Dendritic cell treated with granulocyte-macrophage colony-stimulating factor and Interleukin-4, amounts not matched to agents 40 ng/mL and 50 ng/mL, for 4 days (primary cell): Measurements from ENCODE around the gene ZNF550.
"Not testable (repeated sequence)": the region's sequence is repeated elsewhere in the genome, so short reads cannot be mapped to it uniquely, and the experiment has no call there.

ENCODE experiments used
- H3K27ac Mint-ChIP-seq: one replicate; pipeline ENCODE4 v1.8.0; 2022; ENCODE audit warnings: mild to moderate bottlenecking, mixed read lengths
- H3K27me3 Mint-ChIP-seq: one replicate; pipeline ENCODE4 v1.8.0; 2022; ENCODE audit warnings: mild to moderate bottlenecking, mixed read lengths
- H3K36me3 Mint-ChIP-seq: one replicate; pipeline ENCODE4 v1.8.0; 2022; ENCODE audit warnings: low read depth, mixed read lengths
- H3K4me1 Mint-ChIP-seq: one replicate; pipeline ENCODE4 v1.8.0; 2022; ENCODE audit warnings: low read depth, mixed read lengths
- H3K4me3 Mint-ChIP-seq: one replicate; pipeline ENCODE4 v1.8.0; 2022; ENCODE audit warnings: mild to moderate bottlenecking, moderate library complexity, mixed read lengths
- H3K9me3 Mint-ChIP-seq: one replicate; pipeline ENCODE4 v1.8.0; 2022; ENCODE audit warnings: mixed read lengths
- intact Hi-C: fragments of 100-400 bp; cut with micrococcal nuclease; formaldehyde crosslinking; loops from one replicate; pipeline ENCODE4 v1.15.0; 2022

The ZNF550 gene

DNA sequence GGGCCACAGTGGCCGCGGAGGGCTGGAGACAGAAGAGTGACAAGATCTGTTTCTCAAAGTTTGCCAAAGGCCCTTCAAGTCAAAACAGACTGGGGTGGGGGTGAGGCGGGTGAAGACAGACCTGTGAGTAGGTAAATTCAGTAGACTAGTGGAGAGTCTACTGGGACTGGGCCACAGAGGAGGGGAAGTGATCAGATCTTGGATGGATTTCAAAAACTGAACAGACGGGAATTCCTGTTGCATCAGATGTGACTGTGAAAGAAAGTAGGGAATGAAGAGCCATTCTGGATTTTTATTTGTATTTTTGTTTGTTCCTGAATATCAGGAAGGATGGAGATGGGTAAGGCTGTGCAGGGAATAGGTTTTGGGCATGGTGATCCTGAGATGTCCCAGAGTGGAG, 59.3 kb downstream of the ZNF550 start:
- peak overlapping the region; percentile 72 for H3K27ac Mint-ChIP-seq

DNA sequence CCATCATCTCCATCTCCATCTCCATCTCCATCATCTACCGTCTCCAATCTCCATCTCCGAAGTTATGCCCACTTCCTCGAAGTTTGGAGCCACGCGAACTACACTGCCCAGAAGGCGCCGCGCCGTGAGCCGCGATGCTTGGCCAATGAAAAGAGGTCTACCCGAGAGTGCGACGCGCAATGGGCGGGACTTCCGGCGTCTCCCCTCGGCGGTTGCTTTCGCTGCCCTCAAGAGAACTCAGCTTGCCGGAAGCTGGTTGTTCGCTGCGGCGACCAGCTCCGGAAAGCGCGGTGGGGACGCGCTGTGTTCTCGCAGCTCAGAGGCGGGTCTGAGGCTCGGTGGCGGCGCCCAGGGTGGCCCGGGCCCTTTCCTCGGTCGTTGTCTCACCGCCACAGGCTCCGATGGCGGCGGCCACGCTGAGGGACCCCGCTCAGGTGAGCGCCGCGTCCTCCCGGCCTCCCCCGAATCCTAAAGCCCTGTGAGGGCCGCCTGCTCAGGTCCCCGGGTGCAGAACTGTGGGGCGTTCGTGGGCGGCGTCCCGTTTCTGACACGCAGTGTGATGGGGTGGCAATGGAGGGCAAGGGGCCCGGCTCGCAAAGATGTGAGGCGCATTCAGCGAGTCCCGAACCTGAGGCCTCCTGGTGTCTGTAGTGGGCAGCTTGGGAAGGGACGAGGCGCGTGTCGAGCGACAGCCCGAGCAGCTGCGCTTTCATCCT, 59.8 kb downstream of the ZNF550 start, which contains the start of gene ZNF773:
Gene ZNF773, plus strand, starts transcription at position 259 of the 716 bp plus-strand sequence. Its CDS starts 143 bp downstream, at position 402.
- not testable (repeated sequence) for H3K27me3 Mint-ChIP-seq
- Mint-ChIP-seq H3K4me1 (peaks cover 17% of the 10 kb centered on the region), H3K4me3 (peak within 1 kb of the TSS; percentile 78), H3K36me3 (peaks cover 61% of the 10 kb centered on the region), H3K9me3 (peaks cover 89% of the 10 kb centered on the region), H3K27ac (peak within 1 kb of the TSS; percentile 72)
- intact Hi-C loops = loop anchor here (1.0 kb wide), 1 partner anchor 27 kb away; the partner anchor contains the start of gene ZNF549

More for the DNA sequence above, 59.3 kb downstream of the ZNF550 start:
- H3K4me1 Mint-ChIP-seq = peaks cover 17% of the 10 kb centered on the region
- peak overlapping the region; percentile 78 for H3K4me3 Mint-ChIP-seq
- H3K27me3 Mint-ChIP-seq, intact Hi-C loops: not testable (repeated sequence)
- H3K36me3 Mint-ChIP-seq = peaks cover 61% of the 10 kb centered on the region
- H3K9me3 Mint-ChIP-seq = peaks cover 89% of the 10 kb centered on the region

DNA sequence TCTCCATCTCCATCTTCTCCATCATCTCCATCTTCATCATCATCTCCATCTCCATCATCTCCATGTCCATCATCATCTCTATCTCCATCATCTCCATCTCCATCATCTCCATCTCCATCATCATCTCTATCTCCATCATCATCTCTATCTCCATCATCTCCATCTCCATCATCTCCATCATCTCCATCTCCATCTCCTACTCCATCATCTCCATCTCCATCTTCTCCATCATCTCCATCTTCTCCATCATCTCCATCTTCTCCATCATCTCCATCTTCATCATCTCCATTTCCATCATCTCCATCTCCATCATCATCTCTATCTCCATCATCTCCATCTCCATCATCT, 60.4 kb downstream of the ZNF550 start:
- peaks cover 89% of the 10 kb centered on the region for H3K9me3 Mint-ChIP-seq
- peak overlapping the region; percentile 72 for H3K27ac Mint-ChIP-seq
- H3K4me3 Mint-ChIP-seq = peak overlapping the region; percentile 78
- H3K27me3 Mint-ChIP-seq = not testable (repeated sequence)
- intact Hi-C loops = loop anchor here (1.0 kb wide), 1 partner anchor 28 kb away; the partner anchor contains the start of gene ZNF549
- peaks cover 17% of the 10 kb centered on the region for H3K4me1 Mint-ChIP-seq
- peaks cover 61% of the 10 kb centered on the region for H3K36me3 Mint-ChIP-seq

DNA sequence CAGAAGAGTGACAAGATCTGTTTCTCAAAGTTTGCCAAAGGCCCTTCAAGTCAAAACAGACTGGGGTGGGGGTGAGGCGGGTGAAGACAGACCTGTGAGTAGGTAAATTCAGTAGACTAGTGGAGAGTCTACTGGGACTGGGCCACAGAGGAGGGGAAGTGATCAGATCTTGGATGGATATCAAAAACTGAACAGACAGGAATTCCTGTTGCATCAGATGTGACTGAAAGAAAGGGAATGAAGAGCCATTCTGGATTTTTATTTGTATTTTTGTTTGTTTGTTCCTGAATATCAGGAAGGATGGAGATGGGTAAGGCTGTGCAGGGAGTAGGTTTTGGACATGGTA, 71.4 kb downstream of the ZNF550 start:
- peaks cover 73% of the 10 kb centered on the region for H3K9me3 Mint-ChIP-seq
- peak overlapping the region; percentile 75 for H3K4me3 Mint-ChIP-seq
- H3K27ac Mint-ChIP-seq, H3K4me1 Mint-ChIP-seq, H3K27me3 Mint-ChIP-seq, intact Hi-C loops: not testable (repeated sequence)
- peaks cover 36% of the 10 kb centered on the region for H3K36me3 Mint-ChIP-seq

DNA sequence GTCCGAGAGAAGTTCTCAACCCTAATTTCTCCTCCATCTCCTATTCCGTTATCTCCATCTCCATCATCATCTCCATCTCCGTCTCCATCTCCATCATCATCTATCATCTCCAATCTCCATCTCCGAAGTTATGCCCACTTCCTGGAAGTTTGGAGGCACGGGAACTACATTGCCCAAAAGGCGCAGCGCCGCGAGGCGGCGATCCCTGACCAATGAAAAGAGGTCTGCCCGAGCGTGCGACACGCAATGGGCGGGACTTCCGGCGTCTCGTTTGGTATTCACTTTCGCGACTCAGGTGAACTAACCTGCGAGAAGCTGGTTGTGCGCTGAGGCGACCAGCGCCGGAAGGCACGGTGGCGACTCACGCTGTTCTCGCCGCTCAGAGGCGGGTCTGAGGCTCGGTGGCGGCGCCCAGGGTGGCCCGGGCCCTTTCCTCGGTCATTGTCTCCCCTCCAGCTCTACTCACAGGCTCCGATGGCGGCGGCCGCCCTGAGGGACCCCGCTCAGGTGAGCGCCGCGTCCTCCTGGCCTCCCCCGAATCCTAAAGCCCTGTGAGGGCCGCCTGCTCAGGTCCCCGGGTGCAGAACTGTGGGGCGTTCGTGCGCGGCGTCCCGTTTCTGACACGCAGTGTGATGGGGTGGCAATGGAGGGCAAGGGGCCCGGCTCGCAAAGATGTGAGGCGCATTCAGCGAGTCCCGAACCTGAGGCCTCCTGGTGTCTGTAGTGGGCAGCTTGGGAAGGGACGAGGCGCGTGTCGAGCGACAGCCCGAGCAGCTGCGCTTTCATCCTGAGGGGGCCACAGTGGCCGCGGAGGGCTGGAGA, 72.0 kb downstream of the ZNF550 start, which contains the start of gene ZNF419:
Gene ZNF419, plus strand, starts transcription at position 274 of the 822 bp plus-strand sequence. Its CDS starts 201 bp downstream, at position 475.
- intact Hi-C loops, H3K27me3 Mint-ChIP-seq, H3K4me1 Mint-ChIP-seq: not testable (repeated sequence)
- Mint-ChIP-seq H3K9me3 (peaks cover 67% of the 10 kb centered on the region), H3K27ac (peak within 1 kb of the TSS; percentile 62), H3K4me3 (peak within 1 kb of the TSS; percentile 75), H3K36me3 (peaks cover 30% of the 10 kb centered on the region)
